Right lobe of liver (tissue), 4 donors: ENCODE data around the gene SCCPDH.

ENCODE experiments used
- POLR2A ChIP-seq: fragments of 450-650 bp; IDR thresholded peaks from one replicate; pipeline ENCODE4 v1.6.1; 2017; ENCODE audit warnings: antibody characterized with exemption, mild to moderate bottlenecking
- TF ChIP-seq, protein P1 (sequence below), 4 donors: fragments of 200-600 bp in 3 of 4; fragments of 450-650 bp in 1 of 4; IDR thresholded peaks; one replicate each; pipeline versions ENCODE4 v1.5.1 to v1.8.0; 2016 to 2022; ENCODE audit warnings: antibody characterized with exemption in 4 of 4, mild to moderate bottlenecking in 2 of 4
- donor health status: DM: no; HTN: no; CAD: no.
- donor health status: DM: no; HTN: no; CAD: no.
- donor health status: DM: no; HTN: yes; CAD: no.

DNA sequence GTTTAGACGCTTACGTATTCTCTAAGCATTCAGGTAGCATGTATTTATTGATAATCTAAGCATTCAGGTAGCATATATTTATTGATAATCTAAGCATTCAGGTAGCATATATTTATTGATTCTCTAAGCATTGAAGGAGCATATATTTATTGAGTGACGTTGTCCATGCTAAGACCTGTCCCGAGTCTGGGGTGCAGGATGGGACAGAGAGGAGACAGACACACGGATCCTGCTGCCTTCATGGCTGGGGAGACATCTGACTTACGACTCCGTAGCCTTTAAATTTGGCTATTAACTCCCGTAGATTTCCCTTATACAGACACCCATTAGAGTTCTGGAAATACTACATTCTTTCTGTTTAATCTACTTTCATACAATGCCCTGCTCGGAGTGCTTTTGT is 982 bp downstream of the SCCPDH start:
- TF ChIP-seq, protein P1, sequence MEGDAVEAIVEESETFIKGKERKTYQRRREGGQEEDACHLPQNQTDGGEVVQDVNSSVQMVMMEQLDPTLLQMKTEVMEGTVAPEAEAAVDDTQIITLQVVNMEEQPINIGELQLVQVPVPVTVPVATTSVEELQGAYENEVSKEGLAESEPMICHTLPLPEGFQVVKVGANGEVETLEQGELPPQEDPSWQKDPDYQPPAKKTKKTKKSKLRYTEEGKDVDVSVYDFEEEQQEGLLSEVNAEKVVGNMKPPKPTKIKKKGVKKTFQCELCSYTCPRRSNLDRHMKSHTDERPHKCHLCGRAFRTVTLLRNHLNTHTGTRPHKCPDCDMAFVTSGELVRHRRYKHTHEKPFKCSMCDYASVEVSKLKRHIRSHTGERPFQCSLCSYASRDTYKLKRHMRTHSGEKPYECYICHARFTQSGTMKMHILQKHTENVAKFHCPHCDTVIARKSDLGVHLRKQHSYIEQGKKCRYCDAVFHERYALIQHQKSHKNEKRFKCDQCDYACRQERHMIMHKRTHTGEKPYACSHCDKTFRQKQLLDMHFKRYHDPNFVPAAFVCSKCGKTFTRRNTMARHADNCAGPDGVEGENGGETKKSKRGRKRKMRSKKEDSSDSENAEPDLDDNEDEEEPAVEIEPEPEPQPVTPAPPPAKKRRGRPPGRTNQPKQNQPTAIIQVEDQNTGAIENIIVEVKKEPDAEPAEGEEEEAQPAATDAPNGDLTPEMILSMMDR (IDR thresholded peaks at IDR 0.05) = no peak
- TF ChIP-seq POLR2A = no peak
